ENCODE measurements around the gene MN1.

DNA sequence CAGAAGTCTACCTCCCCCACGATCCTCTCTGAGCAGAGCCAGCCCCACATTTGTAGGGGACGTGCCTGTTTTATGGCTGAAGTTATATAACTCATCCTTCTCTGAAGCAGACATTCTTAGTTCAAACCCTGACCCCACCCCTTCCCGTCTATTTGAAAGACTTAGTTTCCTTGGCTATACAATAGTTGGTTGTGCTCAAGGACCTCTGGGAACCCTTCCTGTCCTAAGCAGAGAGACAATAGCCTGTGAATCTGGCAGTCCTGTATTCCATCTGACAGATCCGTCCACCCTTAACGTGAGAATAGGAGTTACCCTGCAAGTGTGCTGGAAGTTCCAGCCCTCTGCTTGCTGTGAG, 75.2 kb downstream of the MN1 start:
- no peak for TF ChIP-seq GATA3 (IDR thresholded peaks at IDR 0.05; ENCODE audit: low read depth, low read length)
- TF ChIP-seq GATA2 (IDR thresholded peaks at IDR 0.05; ENCODE audit: low read depth, low read length): no peak
